Right atrium auricular region (tissue), 2 donors: ENCODE results near the gene TBC1D2. TPM values are rescaled to one million over a fixed set of nuclear protein-coding genes. Genes with fewer than 3 reads are reported as not detected.

ENCODE experiments used
- DNase-seq: peaks from one replicate; pipeline ENCODE4 v3.0.0-alpha.2; 2019; ENCODE audit warnings: low spot score
- H3K27ac ChIP-seq, 2 donors: fragments of 200-600 bp; sonication (generic); 1 replicate in 1 of 2; 2 replicates in 1 of 2; pipeline ENCODE4 v1.5.1; 2016 to 2019
- H3K27me3 ChIP-seq, 2 donors: fragments of 200-600 bp; sonication (generic); one replicate each; pipeline versions ENCODE4 v1.5.1 to v1.6.0; 2017 to 2019
- H3K36me3 ChIP-seq: fragments of 200-600 bp; sonication (generic); one replicate; pipeline ENCODE4 v1.5.1; 2016
- H3K4me1 ChIP-seq, 2 donors: fragments of 200-600 bp; sonication (generic); one replicate each; pipeline versions ENCODE4 v1.5.1 to v1.6.0; 2017 to 2019
- H3K4me3 ChIP-seq, 2 donors: fragments of 200-600 bp; sonication (generic); 1 replicate in 1 of 2; 2 replicates in 1 of 2; pipeline ENCODE4 v1.5.1; 2017 to 2019; ENCODE audit warnings: mild to moderate bottlenecking in 1 of 2, moderate library complexity in 1 of 2
- H3K9me3 ChIP-seq, 2 donors: fragments of 200-600 bp; sonication (generic); one replicate each; pipeline ENCODE4 v1.5.1; 2019
- CTCF ChIP-seq, 2 donors: fragments of 200-600 bp; sonication (generic); IDR thresholded peaks; one replicate each; pipeline ENCODE4 v1.5.1; 2019; ENCODE audit warnings: antibody characterized with exemption in 2 of 2
- total RNA-seq, 2 donors: library from RNA; depleted of rRNA; stranded (reverse); fragments of >200 nt; gene quantifications; one replicate each; pipeline ENCODE4 v1.1.0, GENCODE V29; 2016

The TBC1D2 gene
- total RNA-seq, 2 donors from 2014 or later, result 2.6 to 4.6 TPM

- no peaks in the 10 kb centered on the region for H3K9me3 ChIP-seq
- H3K4me1 ChIP-seq, result peaks cover 0 to 9% of the 10 kb centered on the region in 2 donors
- DNase-seq, result no peak
- peaks cover 17% of the 10 kb centered on the region for H3K36me3 ChIP-seq
- TF ChIP-seq CTCF (IDR thresholded peaks at IDR 0.05), result no peak
- H3K27ac ChIP-seq, result no peak overlapping the region
- H3K27me3 ChIP-seq, result no peaks in the 10 kb centered on the region
- no peak overlapping the region for H3K4me3 ChIP-seq
Measured at GRCh38 chr9:98222885-98223691, 32.4 kb downstream of the TBC1D2 start.

DNA sequence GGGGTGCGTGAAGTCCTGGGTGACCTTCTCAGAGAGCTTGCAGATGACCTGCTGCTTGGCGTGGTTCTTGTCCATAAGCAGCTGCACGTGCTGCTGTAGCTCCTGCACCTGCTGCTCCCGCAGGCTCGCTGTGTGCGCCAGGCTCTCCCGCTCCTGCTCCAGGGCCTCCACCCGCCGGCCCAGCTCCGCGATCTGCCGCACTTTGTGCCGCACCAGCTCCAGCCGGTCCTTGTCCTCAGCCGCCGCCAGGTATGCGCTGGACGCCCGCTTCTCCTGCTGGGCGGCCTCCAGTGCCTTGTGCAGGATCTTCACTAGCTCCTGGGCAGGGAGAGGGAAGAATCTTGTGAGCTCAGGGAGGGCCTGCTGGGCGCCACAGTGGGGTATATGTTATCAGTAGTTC lies 34.5 kb downstream of the TBC1D2 start:
- no peak for TF ChIP-seq CTCF (IDR thresholded peaks at IDR 0.05)
- Histone ChIP-seq H3K4me1 (peaks cover 0 to 9% of the 10 kb centered on the region in 2 donors), H3K27ac (no peak overlapping the region), H3K9me3 (no peaks in the 10 kb centered on the region), H3K36me3 (peaks cover 11% of the 10 kb centered on the region), H3K4me3 (no peak overlapping the region), H3K27me3 (no peaks in the 10 kb centered on the region)
- DNase-seq, result no peak

GRCh38 chr9:98219794-98220370 lies 35.6 kb downstream of the TBC1D2 start:
- Histone ChIP-seq H3K27ac (no peak overlapping the region), H3K4me3 (no peak overlapping the region), H3K4me1 (peaks cover 0 to 9% of the 10 kb centered on the region in 2 donors), H3K27me3 (no peaks in the 10 kb centered on the region), H3K9me3 (no peaks in the 10 kb centered on the region), H3K36me3 (peaks cover 11% of the 10 kb centered on the region)
- DNase-seq, result no peak
- TF ChIP-seq CTCF (IDR thresholded peaks at IDR 0.05), result no peak

DNA sequence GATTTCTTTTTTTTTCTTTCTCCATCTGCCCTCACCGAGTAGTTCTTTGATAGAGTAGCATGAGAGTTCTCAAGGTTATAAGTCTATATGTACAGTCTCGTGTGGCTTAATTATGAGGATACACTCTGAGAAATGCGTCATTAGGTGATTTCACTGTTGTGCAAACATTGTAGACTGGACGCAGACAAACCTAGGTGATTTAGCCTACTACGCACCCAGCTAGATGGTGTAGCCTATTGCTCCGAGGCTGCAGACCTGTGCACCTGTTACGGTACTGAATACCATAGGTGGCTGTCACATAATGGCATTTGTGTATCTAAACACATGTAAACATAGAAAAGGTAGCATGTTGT lies 36.1 kb downstream of the TBC1D2 start:
- Histone ChIP-seq H3K4me1 (peaks cover 0 to 9% of the 10 kb centered on the region in 2 donors), H3K36me3 (peaks cover 11% of the 10 kb centered on the region), H3K9me3 (no peaks in the 10 kb centered on the region), H3K4me3 (no peak overlapping the region), H3K27me3 (no peaks in the 10 kb centered on the region), H3K27ac (no peak overlapping the region)
- no peak for DNase-seq
- TF ChIP-seq CTCF (IDR thresholded peaks at IDR 0.05), result no peak

GRCh38 chr9:98218562-98219363 lies 36.7 kb downstream of the TBC1D2 start:
- no peaks in the 10 kb centered on the region for H3K27me3 ChIP-seq
- no peak overlapping the region for H3K4me3 ChIP-seq
- peaks cover 11% of the 10 kb centered on the region for H3K36me3 ChIP-seq
- no peak for DNase-seq
- no peak overlapping the region for H3K27ac ChIP-seq
- H3K4me1 ChIP-seq, result peaks cover 0 to 9% of the 10 kb centered on the region in 2 donors
- H3K9me3 ChIP-seq, result no peaks in the 10 kb centered on the region
- no peak for TF ChIP-seq CTCF (IDR thresholded peaks at IDR 0.05)
